HepG2 (cell line): ENCODE data around the gene RASGRF1. TPM values are rescaled to one million over a fixed set of nuclear protein-coding genes. Genes with fewer than 3 reads are reported as not detected.

ENCODE experiments used
- GFI1 ChIP-seq: sonication (generic); formaldehyde crosslinking; IDR thresholded peaks from 2 replicates; pipeline ENCODE4 v1.5.0; 2020; ENCODE audit warnings: missing genetic modification reagents, mild to moderate bottlenecking, borderline replicate concordance
- GTF3A ChIP-seq: sonication (generic); formaldehyde crosslinking; conservative IDR thresholded peaks from 2 replicates; pipeline ENCODE4 v1.4.0; 2020; ENCODE audit warnings: mild to moderate bottlenecking, missing genetic modification reagents
- GZF1 ChIP-seq: sonication (generic); formaldehyde crosslinking; IDR thresholded peaks from 2 replicates; pipeline ENCODE4 v1.5.1; 2020; ENCODE audit warnings: mild to moderate bottlenecking, missing genetic modification reagents
- HNRNPLL ChIP-seq: fragments of 200-400 bp; formaldehyde crosslinking; IDR thresholded peaks from 2 replicates; pipeline ENCODE4 v1.6.1; 2017; ENCODE audit warnings: mild to moderate bottlenecking, low read depth, low read length; ENCODE audit not compliant: poor library complexity, severe bottlenecking
- MAFF ChIP-seq: IDR thresholded peaks from 2 replicates; pipeline ENCODE4 v1.6.1; 2011; ENCODE audit warnings: low read depth, low read length, improper control_type of control experiment
- MIER2 ChIP-seq: IDR thresholded peaks from 2 replicates; pipeline ENCODE4 v1.6.1; 2016; ENCODE audit warnings: missing biosample characterization, missing genetic modification reagents
- NFYC ChIP-seq: IDR thresholded peaks from 2 replicates; pipeline ENCODE4 v1.6.1; 2016; ENCODE audit warnings: missing genetic modification reagents, missing compliant biosample characterization
- ZNF234 ChIP-seq: sonication (generic); formaldehyde crosslinking; conservative IDR thresholded peaks from 2 replicates; pipeline ENCODE4 v1.5.1; 2020; ENCODE audit warnings: mild to moderate bottlenecking, missing genetic modification reagents
- ZNF468 ChIP-seq: sonication (generic); formaldehyde crosslinking; IDR thresholded peaks from 2 replicates; pipeline ENCODE4 v1.8.0; 2022; ENCODE audit warnings: mild to moderate bottlenecking, moderate library complexity, missing genetic modification reagents
- ZNF556 ChIP-seq: sonication (generic); formaldehyde crosslinking; IDR thresholded peaks from 2 replicates; pipeline ENCODE4 v1.4.0; 2020; ENCODE audit warnings: mild to moderate bottlenecking, missing genetic modification reagents, borderline replicate concordance
- ZNF740 ChIP-seq: sonication (generic); formaldehyde crosslinking; IDR thresholded peaks from 2 replicates; pipeline ENCODE4 v1.4.0; 2020; ENCODE audit warnings: missing genetic modification reagents
- polyA plus RNA-seq, 8 experiments: library from polyadenylated mRNA; depleted of rRNA in 3 of 8; stranded (reverse) in 7 of 8; unstranded in 1 of 8; fragments of >200 nt; fragmentation: Illumina TruSeq in 4 of 8; extraction: Trizol in 4 of 8; gene quantifications; 2 replicates each; pipeline versions ENCODE4 v1.2.1 to v1.2.3, GENCODE V29; 2011 to 2016; ENCODE audit warnings: low read depth in 4 of 8, missing spikeins in 1 of 8, mixed read lengths in 1 of 8; ENCODE audit not compliant: insufficient read depth in 1 of 8
- total RNA-seq, 5 experiments: library from RNA; depleted of rRNA; stranded (reverse); fragments of >200 nt; fragmentation: Illumina TruSeq; extraction: Trizol; gene quantifications; 2 replicates each; pipeline ENCODE4 v1.2.3, GENCODE V29; 2016; ENCODE audit warnings: low read depth in 1 of 5
- TF ChIP-seq, protein P1 (sequence below), 2 experiments: sonication (generic) in 1 of 2; formaldehyde crosslinking in 1 of 2; IDR thresholded peaks; 2 replicates each; pipeline versions ENCODE4 v1.4.0 to v1.6.1; 2018 to 2020; ENCODE audit warnings: missing genetic modification reagents in 2 of 2, borderline replicate concordance in 1 of 2, low read depth in 1 of 2, mild to moderate bottlenecking in 1 of 2, missing biosample characterization in 1 of 2
- TF ChIP-seq, protein P2 (sequence below): IDR thresholded peaks from 2 replicates; pipeline ENCODE4 v1.6.1; 2016; ENCODE audit warnings: low read depth, borderline replicate concordance
- TF ChIP-seq, protein P3 (sequence below): sonication (generic); formaldehyde crosslinking; IDR thresholded peaks from 2 replicates; pipeline ENCODE4 v1.4.0; 2020; ENCODE audit warnings: missing genetic modification reagents
- TF ChIP-seq, protein P4 (sequence below): sonication (generic); formaldehyde crosslinking; IDR thresholded peaks from 2 replicates; pipeline ENCODE4 v1.8.1; 2023; ENCODE audit warnings: missing genetic modification reagents, inconsistent platforms, borderline replicate concordance
- TF ChIP-seq, protein P5 (sequence below): sonication (generic); formaldehyde crosslinking; IDR thresholded peaks from 2 replicates; pipeline ENCODE4 v1.5.0; 2020; ENCODE audit warnings: mild to moderate bottlenecking, missing genetic modification reagents

RASGRF1 gene
- total and polyA plus RNA-seq, 2 of the 13 experiments (the other 11 are each of a cell fraction or from before 2014, with no cell fraction given) = 0.55 to 3.0 TPM

GRCh38 chr15:78993931-78994530 lies 96.5 kb downstream of the RASGRF1 start (continued):
- TF ChIP-seq ZNF468 (CRISPR knock-in tag) (0 out of 2 replicates have a peak, but pooled peaks have one; percentile 55), GTF3A (CRISPR knock-in tag) (no peak), MIER2 (0 out of 2 replicates have a peak, but pooled peaks have one; percentile 41), ZNF234 (CRISPR knock-in tag) (no peak), ZNF556 (peak; percentile 65; the same call in 1 of the 2 replicates), MAFF (no peak), ZNF740 (CRISPR knock-in tag) (peak; percentile 75), HNRNPLL (peak; percentile 9), GFI1 (CRISPR knock-in tag) (peak; percentile 97), GZF1 (CRISPR knock-in tag) (peak; percentile 86; the same call in 1 of the 2 replicates), NFYC (CRISPR knock-in tag) (peak; percentile 27; the same call in 1 of the 2 replicates)
- TF ChIP-seq, protein P1, sequence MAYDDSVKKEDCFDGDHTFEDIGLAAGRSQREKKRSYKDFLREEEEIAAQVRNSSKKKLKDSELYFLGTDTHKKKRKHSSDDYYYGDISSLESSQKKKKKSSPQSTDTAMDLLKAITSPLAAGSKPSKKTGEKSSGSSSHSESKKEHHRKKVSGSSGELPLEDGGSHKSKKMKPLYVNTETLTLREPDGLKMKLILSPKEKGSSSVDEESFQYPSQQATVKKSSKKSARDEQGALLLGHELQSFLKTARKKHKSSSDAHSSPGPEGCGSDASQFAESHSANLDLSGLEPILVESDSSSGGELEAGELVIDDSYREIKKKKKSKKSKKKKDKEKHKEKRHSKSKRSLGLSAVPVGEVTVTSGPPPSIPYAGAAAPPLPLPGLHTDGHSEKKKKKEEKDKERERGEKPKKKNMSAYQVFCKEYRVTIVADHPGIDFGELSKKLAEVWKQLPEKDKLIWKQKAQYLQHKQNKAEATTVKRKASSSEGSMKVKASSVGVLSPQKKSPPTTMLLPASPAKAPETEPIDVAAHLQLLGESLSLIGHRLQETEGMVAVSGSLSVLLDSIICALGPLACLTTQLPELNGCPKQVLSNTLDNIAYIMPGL (CRISPR knock-in tag; IDR thresholded peaks at IDR 0.05; ENCODE audit: borderline replicate concordance in 1 of 2, low read depth in 1 of 2) = 0 out of 4 replicates have a peak, but pooled peaks of 1 of the 2 experiments have one; percentile 2
- TF ChIP-seq, protein P2, sequence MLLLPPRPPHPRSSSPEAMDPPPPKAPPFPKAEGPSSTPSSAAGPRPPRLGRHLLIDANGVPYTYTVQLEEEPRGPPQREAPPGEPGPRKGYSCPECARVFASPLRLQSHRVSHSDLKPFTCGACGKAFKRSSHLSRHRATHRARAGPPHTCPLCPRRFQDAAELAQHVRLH (CRISPR knock-in tag) = peak; percentile 89
- TF ChIP-seq, protein P3, sequence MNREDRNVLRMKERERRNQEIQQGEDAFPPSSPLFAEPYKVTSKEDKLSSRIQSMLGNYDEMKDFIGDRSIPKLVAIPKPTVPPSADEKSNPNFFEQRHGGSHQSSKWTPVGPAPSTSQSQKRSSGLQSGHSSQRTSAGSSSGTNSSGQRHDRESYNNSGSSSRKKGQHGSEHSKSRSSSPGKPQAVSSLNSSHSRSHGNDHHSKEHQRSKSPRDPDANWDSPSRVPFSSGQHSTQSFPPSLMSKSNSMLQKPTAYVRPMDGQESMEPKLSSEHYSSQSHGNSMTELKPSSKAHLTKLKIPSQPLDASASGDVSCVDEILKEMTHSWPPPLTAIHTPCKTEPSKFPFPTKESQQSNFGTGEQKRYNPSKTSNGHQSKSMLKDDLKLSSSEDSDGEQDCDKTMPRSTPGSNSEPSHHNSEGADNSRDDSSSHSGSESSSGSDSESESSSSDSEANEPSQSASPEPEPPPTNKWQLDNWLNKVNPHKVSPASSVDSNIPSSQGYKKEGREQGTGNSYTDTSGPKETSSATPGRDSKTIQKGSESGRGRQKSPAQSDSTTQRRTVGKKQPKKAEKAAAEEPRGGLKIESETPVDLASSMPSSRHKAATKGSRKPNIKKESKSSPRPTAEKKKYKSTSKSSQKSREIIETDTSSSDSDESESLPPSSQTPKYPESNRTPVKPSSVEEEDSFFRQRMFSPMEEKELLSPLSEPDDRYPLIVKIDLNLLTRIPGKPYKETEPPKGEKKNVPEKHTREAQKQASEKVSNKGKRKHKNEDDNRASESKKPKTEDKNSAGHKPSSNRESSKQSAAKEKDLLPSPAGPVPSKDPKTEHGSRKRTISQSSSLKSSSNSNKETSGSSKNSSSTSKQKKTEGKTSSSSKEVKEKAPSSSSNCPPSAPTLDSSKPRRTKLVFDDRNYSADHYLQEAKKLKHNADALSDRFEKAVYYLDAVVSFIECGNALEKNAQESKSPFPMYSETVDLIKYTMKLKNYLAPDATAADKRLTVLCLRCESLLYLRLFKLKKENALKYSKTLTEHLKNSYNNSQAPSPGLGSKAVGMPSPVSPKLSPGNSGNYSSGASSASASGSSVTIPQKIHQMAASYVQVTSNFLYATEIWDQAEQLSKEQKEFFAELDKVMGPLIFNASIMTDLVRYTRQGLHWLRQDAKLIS (CRISPR knock-in tag) = 0 out of 2 replicates have a peak, but pooled peaks have one; percentile 62
- TF ChIP-seq, protein P4, sequence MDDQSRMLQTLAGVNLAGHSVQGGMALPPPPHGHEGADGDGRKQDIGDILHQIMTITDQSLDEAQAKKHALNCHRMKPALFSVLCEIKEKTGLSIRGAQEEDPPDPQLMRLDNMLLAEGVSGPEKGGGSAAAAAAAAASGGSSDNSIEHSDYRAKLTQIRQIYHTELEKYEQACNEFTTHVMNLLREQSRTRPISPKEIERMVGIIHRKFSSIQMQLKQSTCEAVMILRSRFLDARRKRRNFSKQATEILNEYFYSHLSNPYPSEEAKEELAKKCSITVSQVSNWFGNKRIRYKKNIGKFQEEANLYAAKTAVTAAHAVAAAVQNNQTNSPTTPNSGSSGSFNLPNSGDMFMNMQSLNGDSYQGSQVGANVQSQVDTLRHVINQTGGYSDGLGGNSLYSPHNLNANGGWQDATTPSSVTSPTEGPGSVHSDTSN (CRISPR knock-in tag) = no peak
- TF ChIP-seq, protein P5, sequence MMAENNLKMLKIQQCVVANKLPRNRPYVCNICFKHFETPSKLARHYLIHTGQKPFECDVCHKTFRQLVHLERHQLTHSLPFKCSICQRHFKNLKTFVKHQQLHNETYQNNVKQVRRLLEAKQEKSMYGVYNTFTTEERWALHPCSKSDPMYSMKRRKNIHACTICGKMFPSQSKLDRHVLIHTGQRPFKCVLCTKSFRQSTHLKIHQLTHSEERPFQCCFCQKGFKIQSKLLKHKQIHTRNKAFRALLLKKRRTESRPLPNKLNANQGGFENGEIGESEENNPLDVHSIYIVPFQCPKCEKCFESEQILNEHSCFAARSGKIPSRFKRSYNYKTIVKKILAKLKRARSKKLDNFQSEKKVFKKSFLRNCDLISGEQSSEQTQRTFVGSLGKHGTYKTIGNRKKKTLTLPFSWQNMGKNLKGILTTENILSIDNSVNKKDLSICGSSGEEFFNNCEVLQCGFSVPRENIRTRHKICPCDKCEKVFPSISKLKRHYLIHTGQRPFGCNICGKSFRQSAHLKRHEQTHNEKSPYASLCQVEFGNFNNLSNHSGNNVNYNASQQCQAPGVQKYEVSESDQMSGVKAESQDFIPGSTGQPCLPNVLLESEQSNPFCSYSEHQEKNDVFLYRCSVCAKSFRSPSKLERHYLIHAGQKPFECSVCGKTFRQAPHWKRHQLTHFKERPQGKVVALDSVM (CRISPR knock-in tag) = peak; percentile 72
